DOHH2 (cell line): Measurements from ENCODE around the gene MTHFD1.
A peak's percentile ranks its signal among the peaks of the same experiment; 100 is the strongest.

Experiments
- H3F3A ChIP-seq: fragments of 200-600 bp; sonication (generic), shearing (Covaris generic); 2 replicates; pipeline ENCODE4 v1.6.0; 2016; ENCODE audit warnings: antibody characterized with exemption, mild to moderate bottlenecking; ENCODE audit not compliant: control insufficient read depth, insufficient read depth
- H3K27ac ChIP-seq: fragments of 200-600 bp; sonication (generic); 2 replicates; pipeline ENCODE4 v1.5.1; 2014; ENCODE audit warnings: low read depth, mild to moderate bottlenecking, low read length, moderate library complexity
- H3K27me3 ChIP-seq: fragments of 200-600 bp; sonication (generic); 2 replicates; pipeline ENCODE4 v1.6.1; 2014; ENCODE audit warnings: mild to moderate bottlenecking, low read length, mixed read lengths; ENCODE audit not compliant: control insufficient read depth
- H3K36me3 ChIP-seq: fragments of 200-600 bp; sonication (generic); 2 replicates; pipeline ENCODE4 v1.6.1; 2014; ENCODE audit warnings: mild to moderate bottlenecking, low read length, moderate library complexity, mixed read lengths; ENCODE audit not compliant: control insufficient read depth
- H3K4me1 ChIP-seq: fragments of 200-600 bp; sonication (generic); 2 replicates; pipeline ENCODE4 v1.6.1; 2014; ENCODE audit warnings: mild to moderate bottlenecking, low read length, mixed read lengths; ENCODE audit not compliant: control insufficient read depth
- H3K4me2 ChIP-seq: fragments of 200-600 bp; sonication (generic); 2 replicates; pipeline ENCODE4 v1.6.0; 2014; ENCODE audit warnings: mild to moderate bottlenecking, low read length, moderate library complexity
- H3K4me3 ChIP-seq: fragments of 200-600 bp; sonication (generic); 2 replicates; pipeline ENCODE4 v1.5.1; 2014; ENCODE audit warnings: mild to moderate bottlenecking, low read length, mixed read lengths
- H3K79me2 ChIP-seq: fragments of 200-600 bp; sonication (generic); 2 replicates; pipeline ENCODE4 v1.6.1; 2014; ENCODE audit warnings: mild to moderate bottlenecking, low read length, mixed read lengths; ENCODE audit not compliant: control insufficient read depth
- H3K9me2 ChIP-seq: fragments of 200-600 bp; sonication (generic); replicated peaks from 2 replicates; pipeline ENCODE4 v1.6.1; 2014; ENCODE audit warnings: mild to moderate bottlenecking, low read length, mixed read lengths; ENCODE audit not compliant: control insufficient read depth
- H3K9me3 ChIP-seq: fragments of 200-600 bp; sonication (generic); 2 replicates; pipeline ENCODE4 v1.6.1; 2014; ENCODE audit warnings: antibody characterized with exemption, low read length, mixed read lengths; ENCODE audit not compliant: control insufficient read depth, insufficient read depth
- H4K20me1 ChIP-seq: fragments of 200-600 bp; sonication (generic); 2 replicates; pipeline ENCODE4 v1.6.0; 2014; ENCODE audit warnings: low read depth, mild to moderate bottlenecking, antibody characterized with exemption, low read length, moderate library complexity; ENCODE audit not compliant: control insufficient read depth, insufficient read depth
- CTCF ChIP-seq: fragments of 200-600 bp; sonication (generic); IDR thresholded peaks from one replicate; pipeline ENCODE4 v1.5.1; 2014; ENCODE audit warnings: antibody characterized with exemption, mild to moderate bottlenecking, low read depth, low read length; ENCODE audit not compliant: poor library complexity, severe bottlenecking
- EZH2phosphoT487 ChIP-seq: fragments of 200-600 bp; sonication (generic); IDR thresholded peaks from 2 replicates; pipeline ENCODE4 v1.6.1; 2017; ENCODE audit warnings: borderline replicate concordance, mild to moderate bottlenecking, antibody characterized with exemption, low read length, moderate library complexity, mixed read lengths

MTHFD1 gene

GRCh38 chr14:64394423-64394822 lies 6.3 kb downstream of the MTHFD1 start:
- no peaks in the 10 kb centered on the region for H3K9me3 ChIP-seq
- H4K20me1 ChIP-seq: peaks cover 24% of the 10 kb centered on the region
- H3K36me3 ChIP-seq: peaks cover 66% of the 10 kb centered on the region
- H3K79me2 ChIP-seq: peaks cover 98% of the 10 kb centered on the region
- H3K27me3 ChIP-seq: no peaks in the 10 kb centered on the region
- TF ChIP-seq EZH2phosphoT487: no peak
- TF ChIP-seq CTCF: no peak
- peaks cover 56% of the 10 kb centered on the region for H3K4me1 ChIP-seq
- no peak overlapping the region for H3K27ac ChIP-seq
- no peaks in the 10 kb centered on the region for H3K9me2 ChIP-seq
- peak overlapping the region; percentile 18 for H3K4me2 ChIP-seq
- no peak overlapping the region; the same call in 1 of the 2 replicates for H3K4me3 ChIP-seq
- no peaks in the 10 kb centered on the region for H3F3A ChIP-seq

GRCh38 chr14:64394977-64395633 lies 7.0 kb downstream of the MTHFD1 start:
- H3K27ac ChIP-seq: no peak overlapping the region
- H3K9me2 ChIP-seq: no peaks in the 10 kb centered on the region
- H3K4me2 ChIP-seq: peak overlapping the region; percentile 18
- H3K36me3 ChIP-seq: peaks cover 64% of the 10 kb centered on the region
- H3K27me3 ChIP-seq: no peaks in the 10 kb centered on the region
- H3K9me3 ChIP-seq: no peaks in the 10 kb centered on the region
- peaks cover 49% of the 10 kb centered on the region for H3K4me1 ChIP-seq
- peaks cover 20% of the 10 kb centered on the region for H4K20me1 ChIP-seq
- TF ChIP-seq CTCF (no peak), EZH2phosphoT487 (no peak)
- no peaks in the 10 kb centered on the region for H3F3A ChIP-seq
- H3K4me3 ChIP-seq: no peak overlapping the region; the same call in 1 of the 2 replicates
- H3K79me2 ChIP-seq: peaks cover 98% of the 10 kb centered on the region

GRCh38 chr14:64400829-64401459 lies 12.8 kb downstream of the MTHFD1 start:
- H4K20me1 ChIP-seq: peaks cover 2% of the 10 kb centered on the region; the same call in 1 of the 2 replicates
- H3K27me3 ChIP-seq: no peaks in the 10 kb centered on the region
- H3K4me1 ChIP-seq: no peaks in the 10 kb centered on the region
- no peaks in the 10 kb centered on the region for H3K9me2 ChIP-seq
- peaks cover 79% of the 10 kb centered on the region for H3K79me2 ChIP-seq
- H3K27ac ChIP-seq: no peak overlapping the region
- peaks cover 45% of the 10 kb centered on the region for H3K36me3 ChIP-seq
- H3F3A ChIP-seq: peaks cover 4% of the 10 kb centered on the region; the same call in 1 of the 2 replicates
- H3K9me3 ChIP-seq: no peaks in the 10 kb centered on the region
- H3K4me2 ChIP-seq: no peak overlapping the region
- no peak overlapping the region for H3K4me3 ChIP-seq
- TF ChIP-seq EZH2phosphoT487 (no peak), CTCF (no peak)
